H1 (cell line): ENCODE data around the gene GPR39.

Source experiments
- CTCF ChIP-seq, 3 experiments: IDR thresholded peaks; 1 replicate in 2 of 3; 2 replicates in 1 of 3; pipeline versions ENCODE4 v1.5.1 to v1.6.1; 2011; ENCODE audit warnings: low read length in 3 of 3, mild to moderate bottlenecking in 3 of 3, inconsistent platforms in 2 of 3, low read depth in 1 of 3, moderate library complexity in 1 of 3; ENCODE audit not compliant: insufficient read depth in 1 of 3; ENCODE audit errors: control extremely low read depth in 1 of 3
- EZH2 ChIP-seq: fragments of 200-600 bp; sonication (generic); IDR thresholded peaks from 2 replicates; pipeline ENCODE4 v1.7.1; 2012; ENCODE audit warnings: low read depth, mild to moderate bottlenecking, moderate library complexity, low read length, inconsistent platforms; ENCODE audit not compliant: severe bottlenecking
- GABPA ChIP-seq: IDR thresholded peaks from 2 replicates; pipeline ENCODE4 v1.6.1; 2011; ENCODE audit warnings: mild to moderate bottlenecking, low read length, moderate library complexity, borderline replicate concordance; ENCODE audit not compliant: insufficient read depth
- GTF2F1 ChIP-seq: IDR thresholded peaks from 2 replicates; pipeline ENCODE4 v1.6.1; 2012; ENCODE audit warnings: low read depth, low read length, improper control_type of control experiment, borderline replicate concordance
- NANOG ChIP-seq: IDR thresholded peaks from 2 replicates; pipeline ENCODE4 v1.6.1; 2011; ENCODE audit warnings: low read length, low read depth, mild to moderate bottlenecking, inconsistent platforms; ENCODE audit not compliant: insufficient read depth, poor library complexity, severe bottlenecking
- YY1 ChIP-seq: IDR thresholded peaks from 2 replicates; pipeline ENCODE4 v1.6.1; 2011; ENCODE audit warnings: low read depth, mild to moderate bottlenecking, low read length

GRCh38 chr2:132404056-132404455 lies 12.5 kb upstream of the GPR39 start:
- TF ChIP-seq CTCF (IDR thresholded peaks at IDR 0.05; ENCODE audit: control extremely low read depth in 1 of 3, insufficient read depth in 1 of 3, low read depth in 1 of 3, low read length in 3 of 3) (no peak), GTF2F1 (no peak), EZH2 (no peak), YY1 (no peak), GABPA (no peak), NANOG (no peak)
